ENCODE results near the gene WFDC12.
A peak's percentile ranks its signal among the peaks of the same experiment; 100 is the strongest.
"Not testable (repeated sequence)": the region's sequence is repeated elsewhere in the genome, so short reads cannot be mapped to it uniquely, and the experiment has no call there.

Gene WFDC12

GRCh38 chr20:45149062-45149461 lies 24.8 kb upstream of the WFDC12 start:
- no peak for DNase-seq (ENCODE audit: extremely low read depth, insufficient read length)
- Histone ChIP-seq H3K36me3 (ENCODE audit: control insufficient read depth, insufficient read depth, low read length) (no peaks in the 10 kb centered on the region), H3K27me3 (replicated peaks; ENCODE audit: control insufficient read depth, insufficient read depth, low read length) (no peaks in the 10 kb centered on the region; the same call in 1 of the 2 replicates), H3K4me3 (replicated peaks; ENCODE audit: low read depth, low read length) (no peak overlapping the region)
- TF ChIP-seq CTCF (IDR thresholded peaks at IDR 0.05; ENCODE audit: insufficient read depth, low read length, poor library complexity, severe bottlenecking), result no peak

DNA sequence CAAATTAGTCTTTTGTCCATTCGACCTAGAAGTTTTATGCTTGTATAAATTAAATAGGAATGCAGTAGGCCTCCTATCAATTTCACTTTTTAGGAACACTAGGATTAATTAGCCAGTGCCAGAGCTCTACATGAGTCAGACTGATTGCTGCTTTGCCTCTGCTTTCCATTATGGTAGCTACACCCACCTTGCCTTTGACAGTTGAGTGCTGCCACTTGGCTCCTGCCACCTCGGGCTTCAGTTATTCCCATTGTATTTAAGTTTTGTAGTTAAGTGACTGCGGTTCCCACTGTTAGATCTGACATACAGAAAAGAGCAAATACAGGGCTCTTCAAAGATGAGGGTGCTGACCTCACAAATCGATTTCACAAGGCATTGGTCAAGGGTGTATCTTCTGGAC lies 16.6 kb upstream of the WFDC12 start:
- Histone ChIP-seq H3K27me3 (replicated peaks; ENCODE audit: control insufficient read depth, insufficient read depth, low read length) (no peaks in the 10 kb centered on the region; the same call in none of the 2 replicates), H3K4me3 (replicated peaks; ENCODE audit: low read depth, low read length) (no peak overlapping the region), H3K36me3 (ENCODE audit: control insufficient read depth, insufficient read depth, low read length) (no peaks in the 10 kb centered on the region)
- no peak for TF ChIP-seq CTCF (IDR thresholded peaks at IDR 0.05; ENCODE audit: insufficient read depth, low read length, poor library complexity, severe bottlenecking)
- no peak for DNase-seq (ENCODE audit: extremely low read depth, insufficient read length)

DNA sequence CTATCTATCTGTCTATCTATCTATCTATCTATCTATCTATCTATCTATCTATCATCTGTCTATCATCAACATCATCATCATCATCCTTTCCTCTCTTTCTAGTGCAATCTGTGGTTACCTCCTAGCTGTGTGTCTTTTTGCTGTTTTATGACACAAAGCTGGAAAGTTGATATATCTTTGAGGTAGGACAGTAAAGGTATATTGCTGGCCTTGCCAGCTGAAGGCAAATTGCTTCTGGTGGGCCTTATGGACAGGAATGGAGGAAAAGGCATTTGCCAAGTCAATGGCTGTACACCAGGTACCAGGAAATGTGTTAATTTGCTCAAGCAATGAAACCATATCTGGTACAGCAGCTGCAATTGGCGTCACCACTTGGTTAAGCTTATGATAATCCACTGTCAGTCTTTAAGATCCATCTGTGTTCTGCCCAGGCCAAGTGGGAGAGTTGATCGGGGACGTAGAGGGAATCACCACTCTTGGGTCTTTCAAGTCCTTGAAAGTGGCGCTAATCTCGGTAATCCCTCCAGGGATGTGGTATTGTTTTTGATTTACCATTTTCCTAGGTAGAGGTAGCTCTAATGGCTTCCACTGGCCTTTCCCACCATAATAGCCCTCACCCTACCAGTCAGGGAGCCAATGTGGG lies 15.6 kb upstream of the WFDC12 start:
- H3K4me3 ChIP-seq (replicated peaks; ENCODE audit: low read depth, low read length); H3K36me3 ChIP-seq (ENCODE audit: control insufficient read depth, insufficient read depth, low read length); H3K27me3 ChIP-seq (replicated peaks; ENCODE audit: control insufficient read depth, insufficient read depth, low read length); DNase-seq (ENCODE audit: extremely low read depth, insufficient read length): not testable (repeated sequence)

DNA sequence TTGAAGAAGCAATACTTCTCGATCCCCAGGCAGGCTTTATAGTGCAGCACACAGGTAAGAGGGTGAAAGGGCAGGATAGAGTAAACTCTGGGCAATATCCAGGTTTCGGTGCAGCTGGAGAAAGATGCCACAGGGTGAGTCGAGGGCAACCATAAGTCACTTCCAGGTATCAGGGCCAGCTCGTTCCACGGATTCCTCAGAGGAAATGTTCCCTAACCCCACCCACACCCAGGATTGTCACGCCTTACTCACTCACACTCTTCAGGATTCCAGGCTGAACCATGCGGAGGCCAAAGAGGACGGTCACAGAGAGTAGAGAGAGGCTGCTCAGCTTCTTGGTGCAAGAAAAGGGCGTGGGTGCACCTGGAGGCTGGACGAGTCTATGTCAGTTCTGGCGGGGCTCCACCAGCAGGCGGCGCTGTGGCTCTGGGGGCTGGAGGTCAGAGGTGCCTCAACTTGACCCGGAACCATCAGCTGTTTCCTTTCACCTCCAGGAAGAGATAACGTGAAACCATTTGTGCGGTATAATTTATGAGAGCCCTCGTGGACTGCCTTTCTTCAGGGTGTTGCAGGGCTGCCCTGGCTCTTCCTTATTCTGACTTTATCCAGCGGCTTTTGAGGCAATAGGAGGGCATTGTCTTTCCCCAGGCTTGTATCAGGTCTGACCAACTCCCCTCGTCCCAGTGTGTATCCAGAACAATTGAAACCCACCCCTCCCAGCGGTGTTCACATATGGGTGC lies 14.5 kb upstream of the WFDC12 start:
- Histone ChIP-seq H3K4me3 (replicated peaks; ENCODE audit: low read depth, low read length) (no peak overlapping the region), H3K27me3 (replicated peaks; ENCODE audit: control insufficient read depth, insufficient read depth, low read length) (no peaks in the 10 kb centered on the region; the same call in none of the 2 replicates), H3K36me3 (ENCODE audit: control insufficient read depth, insufficient read depth, low read length) (no peaks in the 10 kb centered on the region)
- peak; percentile 93 for TF ChIP-seq CTCF (IDR thresholded peaks at IDR 0.05; ENCODE audit: insufficient read depth, low read length, poor library complexity, severe bottlenecking)
- peak; percentile 53 for DNase-seq (ENCODE audit: extremely low read depth, insufficient read length)

DNA sequence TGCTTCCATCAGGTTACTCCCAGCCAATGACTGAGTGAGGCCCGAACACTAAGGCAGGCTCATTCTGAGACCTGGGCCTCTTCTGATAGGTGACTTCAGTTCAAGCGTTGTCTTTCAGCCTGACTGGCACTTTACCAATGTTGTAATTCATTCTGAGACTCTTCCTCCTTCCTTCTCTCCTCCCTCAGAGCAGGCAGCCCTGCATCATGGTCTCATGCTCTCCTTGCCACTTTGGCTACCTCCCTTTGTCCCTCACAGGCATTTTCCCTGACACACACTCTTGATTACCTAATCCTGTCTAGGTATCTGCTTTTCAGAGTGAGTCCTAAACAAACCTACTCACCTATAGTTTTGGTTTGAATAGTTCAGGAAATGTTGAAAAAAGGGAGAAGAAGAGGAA lies 12.6 kb upstream of the WFDC12 start:
- no peak for DNase-seq (ENCODE audit: extremely low read depth, insufficient read length)
- H3K27me3 ChIP-seq (replicated peaks; ENCODE audit: control insufficient read depth, insufficient read depth, low read length), result no peaks in the 10 kb centered on the region; the same call in 1 of the 2 replicates
- H3K36me3 ChIP-seq (ENCODE audit: control insufficient read depth, insufficient read depth, low read length), result no peaks in the 10 kb centered on the region
- TF ChIP-seq CTCF (IDR thresholded peaks at IDR 0.05; ENCODE audit: insufficient read depth, low read length, poor library complexity, severe bottlenecking), result no peak
- H3K4me3 ChIP-seq (replicated peaks; ENCODE audit: low read depth, low read length), result no peak overlapping the region

DNA sequence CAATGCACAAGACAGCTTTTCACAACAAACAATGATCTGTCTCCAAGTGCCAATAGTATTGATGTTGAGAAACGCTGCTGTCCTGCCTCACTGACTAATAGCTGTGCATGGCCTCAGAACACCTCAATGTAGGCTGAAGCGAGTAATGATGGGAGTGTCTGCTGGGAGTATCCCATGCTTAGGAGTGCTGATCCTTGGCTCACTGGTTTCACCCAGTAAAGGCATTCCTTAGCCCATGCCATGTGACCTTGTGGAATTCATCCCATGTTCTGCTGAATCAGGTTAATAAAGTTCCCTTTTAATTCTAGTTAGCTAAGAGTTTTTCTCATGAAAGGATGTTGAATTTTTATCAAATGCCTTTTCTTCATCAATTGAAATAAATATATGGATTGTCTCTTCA lies 3.8 kb upstream of the WFDC12 start:
- peaks cover 2% of the 10 kb centered on the region for H3K27me3 ChIP-seq (replicated peaks; ENCODE audit: control insufficient read depth, insufficient read depth, low read length)
- no peak overlapping the region for H3K4me3 ChIP-seq (replicated peaks; ENCODE audit: low read depth, low read length)
- no peak for TF ChIP-seq CTCF (IDR thresholded peaks at IDR 0.05; ENCODE audit: insufficient read depth, low read length, poor library complexity, severe bottlenecking)
- H3K36me3 ChIP-seq (ENCODE audit: control insufficient read depth, insufficient read depth, low read length), result no peaks in the 10 kb centered on the region
- DNase-seq (ENCODE audit: extremely low read depth, insufficient read length), result no peak

Data from GM06990 (cell line).